Large intestine (tissue), 3 donors: ENCODE results near the gene ERO1B. TPM values are rescaled to one million over a fixed set of nuclear protein-coding genes. Genes with fewer than 3 reads are reported as not detected.
"Not testable (repeated sequence)": the region's sequence is repeated elsewhere in the genome, so short reads cannot be mapped to it uniquely, and the experiment has no call there.

Source experiments
- DNase-seq, 2 donors: peaks; one replicate each; pipeline versions ENCODE4 v3.0.0 to v3.0.0-alpha.2; 2013
- H3K27ac ChIP-seq: one replicate; pipeline ENCODE4 v1.5.1; 2013; ENCODE audit warnings: low read length
- H3K27me3 ChIP-seq: 2 replicates; pipeline ENCODE4 v1.6.1; 2013; ENCODE audit warnings: low read length; ENCODE audit not compliant: control insufficient read depth, insufficient read depth
- H3K36me3 ChIP-seq: 2 replicates; pipeline ENCODE4 v1.6.1; 2013; ENCODE audit warnings: low read length; ENCODE audit not compliant: control insufficient read depth, insufficient read depth
- H3K4me1 ChIP-seq: one replicate; pipeline ENCODE4 v1.6.1; 2013; ENCODE audit warnings: low read length; ENCODE audit not compliant: control insufficient read depth, insufficient read depth
- H3K4me3 ChIP-seq: one replicate; pipeline ENCODE4 v1.5.1; 2013; ENCODE audit warnings: low read length
- H3K9me3 ChIP-seq: one replicate; pipeline ENCODE4 v1.6.1; 2013; ENCODE audit warnings: mild to moderate bottlenecking, low read depth, low read length, moderate library complexity; ENCODE audit not compliant: control insufficient read depth
- WGBS: methylation state at CpG from one replicate; pipeline ENCODE4 v1.1.5; 2013; ENCODE audit warnings: low lambda C conversion rate; ENCODE audit not compliant: insufficient coverage; 5-methylcytosine and 5-hydroxymethylcytosine counted together
- polyA plus RNA-seq: library from polyadenylated mRNA; unstranded; fragments of 120-200 nt; gene quantifications from one replicate; pipeline ENCODE4 v1.2.1, GENCODE V29; 2013

Gene ERO1B
- polyA plus RNA-seq, 1 donor = 10.8 TPM

DNA sequence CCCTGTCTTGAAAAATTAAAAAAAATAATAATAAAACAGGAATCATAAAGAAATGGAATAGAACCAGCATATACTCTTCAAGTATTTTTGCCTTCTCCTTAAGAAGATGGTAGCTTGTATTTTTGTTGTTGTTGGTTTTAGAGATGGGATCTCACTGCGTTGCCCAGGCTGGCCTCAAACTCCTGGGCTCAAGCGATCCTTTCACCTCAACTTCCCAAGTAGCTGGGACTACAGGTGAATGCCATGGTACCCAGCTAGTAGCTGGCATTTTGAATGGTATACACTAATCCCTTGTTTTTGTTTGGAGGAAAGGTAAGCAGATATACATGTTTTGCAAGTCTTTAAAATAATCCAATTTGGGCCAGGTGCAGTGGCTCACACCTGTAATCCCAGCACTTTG lies 34.7 kb upstream of the ERO1B start:
- Histone ChIP-seq H3K4me3 (no peak overlapping the region), H3K27ac (no peak overlapping the region), H3K4me1 (no peaks in the 10 kb centered on the region), H3K9me3 (no peaks in the 10 kb centered on the region), H3K36me3 (no peaks in the 10 kb centered on the region), H3K27me3 (no peaks in the 10 kb centered on the region)
- DNase-seq = no peak
- no CpG with 5 or more reads among the region's 2 CpGs for WGBS

DNA sequence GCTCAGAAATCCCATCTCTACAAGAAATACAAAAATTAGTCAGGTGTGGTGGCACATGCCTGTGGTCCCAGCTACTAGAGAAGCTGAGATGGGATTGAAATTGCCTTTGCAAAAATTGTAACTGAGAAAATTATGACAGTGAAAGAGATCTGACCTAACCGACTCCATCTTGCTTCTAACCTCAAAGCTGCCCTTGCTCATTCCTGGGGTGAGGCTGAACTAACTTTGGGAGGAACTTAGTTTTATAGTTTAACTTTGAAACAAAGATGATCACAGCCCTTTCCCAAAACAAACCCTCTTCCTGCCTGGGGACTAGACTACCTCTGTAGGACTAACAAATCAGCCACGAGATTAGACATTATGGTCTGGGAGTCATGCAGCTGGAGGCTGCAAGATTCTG lies 33.8 kb upstream of the ERO1B start:
- Histone ChIP-seq H3K4me1 (no peaks in the 10 kb centered on the region), H3K4me3 (no peak overlapping the region), H3K27ac (no peak overlapping the region), H3K9me3 (no peaks in the 10 kb centered on the region), H3K27me3 (no peaks in the 10 kb centered on the region), H3K36me3 (no peaks in the 10 kb centered on the region)
- no peak for DNase-seq
- WGBS = no CpG with 5 or more reads among the region's 2 CpGs

DNA sequence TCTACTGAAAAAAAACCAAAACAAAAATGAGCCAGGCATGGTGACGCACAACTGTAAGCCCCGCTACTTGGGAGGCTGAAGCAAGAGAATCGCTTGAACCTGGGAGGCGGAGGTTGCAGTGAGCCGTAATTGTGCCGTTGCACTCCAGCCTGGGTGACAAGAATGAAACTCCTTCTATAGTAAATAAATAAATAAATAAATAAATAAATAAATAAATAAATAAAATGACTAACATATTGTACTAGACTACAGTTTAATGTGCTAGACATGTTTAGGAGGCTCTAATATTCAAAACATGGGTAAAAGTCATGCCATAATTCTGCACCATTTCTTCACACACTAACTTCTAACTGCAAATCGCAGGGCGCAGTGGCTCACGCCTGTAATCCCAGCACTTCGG lies 33.3 kb upstream of the ERO1B start:
- 100% methylated on average over 5 of the region's 10 CpGs for WGBS
- Histone ChIP-seq H3K27ac (no peak overlapping the region), H3K27me3 (no peaks in the 10 kb centered on the region), H3K9me3 (no peaks in the 10 kb centered on the region), H3K36me3 (no peaks in the 10 kb centered on the region), H3K4me3 (no peak overlapping the region), H3K4me1 (no peaks in the 10 kb centered on the region)
- DNase-seq = no peak

DNA sequence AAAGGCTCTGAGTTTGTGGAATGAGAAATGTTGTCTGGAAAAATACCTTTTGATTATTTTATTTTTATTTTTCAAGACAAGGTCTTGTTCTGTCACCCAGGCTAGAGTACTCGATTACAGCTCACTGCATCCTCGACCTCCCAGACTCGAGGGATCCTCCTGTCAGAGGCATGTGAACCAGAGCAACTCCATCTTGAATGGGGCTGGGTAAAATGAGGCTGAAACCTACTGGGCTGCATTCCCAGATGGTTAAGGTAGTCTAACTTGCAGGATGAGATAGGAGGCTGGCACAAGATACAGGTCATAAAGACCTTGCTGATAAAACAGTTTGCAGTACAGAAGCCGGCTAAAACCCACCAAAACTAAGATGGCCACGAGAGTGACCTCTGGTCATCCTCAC lies 32.3 kb upstream of the ERO1B start:
- not testable (repeated sequence) for H3K4me3 ChIP-seq, DNase-seq, H3K27ac ChIP-seq

GRCh38 chr1:236313427-236313826 lies 31.7 kb upstream of the ERO1B start:
- H3K36me3 ChIP-seq = no peaks in the 10 kb centered on the region
- DNase-seq = no peak
- H3K9me3 ChIP-seq = no peaks in the 10 kb centered on the region
- no peaks in the 10 kb centered on the region for H3K27me3 ChIP-seq
- H3K27ac ChIP-seq = no peak overlapping the region
- no CpG with 5 or more reads among the region's 2 CpGs for WGBS
- no peak overlapping the region for H3K4me3 ChIP-seq
- no peaks in the 10 kb centered on the region for H3K4me1 ChIP-seq

More for the DNA sequence above, 32.3 kb upstream of the ERO1B start:
- H3K4me1 ChIP-seq, H3K36me3 ChIP-seq, H3K9me3 ChIP-seq, H3K27me3 ChIP-seq: not testable (repeated sequence)
- WGBS = 100% methylated on average over 1 of the region's 5 CpGs

DNA sequence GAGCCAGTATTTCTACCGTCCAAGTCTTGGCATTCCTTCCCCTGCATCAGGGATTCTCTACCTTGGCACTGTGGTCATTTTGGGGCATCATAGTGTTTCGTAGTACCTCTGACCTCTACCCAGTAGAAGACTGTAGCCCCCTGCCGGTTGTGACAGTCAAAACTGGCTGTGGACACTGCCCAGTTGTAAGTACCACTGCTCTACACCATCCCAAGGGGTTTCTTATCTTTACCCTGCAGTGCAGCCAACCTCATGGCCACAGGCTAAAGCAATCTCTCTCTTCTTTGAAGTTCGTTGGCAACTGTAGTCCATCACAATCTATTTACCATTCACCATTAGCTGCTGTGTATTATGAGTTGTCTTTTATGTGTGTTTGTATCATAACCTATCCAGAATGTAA lies 29.3 kb upstream of the ERO1B start:
- WGBS = no CpG with 5 or more reads among the region's 4 CpGs

GRCh38 chr1:236308827-236309226 lies 27.1 kb upstream of the ERO1B start:
- DNase-seq = no peak
- Histone ChIP-seq H3K27ac (no peak overlapping the region), H3K27me3 (no peaks in the 10 kb centered on the region), H3K4me3 (no peak overlapping the region), H3K4me1 (no peaks in the 10 kb centered on the region), H3K36me3 (no peaks in the 10 kb centered on the region), H3K9me3 (no peaks in the 10 kb centered on the region)
- WGBS = 82% methylated on average over 2 of the region's 5 CpGs

More for the DNA sequence above, 29.3 kb upstream of the ERO1B start:
- H3K27me3 ChIP-seq = no peaks in the 10 kb centered on the region
- H3K4me1 ChIP-seq = no peaks in the 10 kb centered on the region
- H3K9me3 ChIP-seq = no peaks in the 10 kb centered on the region
- H3K27ac ChIP-seq = no peak overlapping the region
- H3K36me3 ChIP-seq = no peaks in the 10 kb centered on the region
- H3K4me3 ChIP-seq = no peak overlapping the region
- DNase-seq = no peak

GRCh38 chr1:236307435-236307834 lies 25.7 kb upstream of the ERO1B start:
- no peaks in the 10 kb centered on the region for H3K36me3 ChIP-seq
- H3K4me1 ChIP-seq = no peaks in the 10 kb centered on the region
- 100% methylated on average over 1 of the region's 6 CpGs for WGBS
- no peaks in the 10 kb centered on the region for H3K9me3 ChIP-seq
- no peaks in the 10 kb centered on the region for H3K27me3 ChIP-seq
- no peak for DNase-seq
- no peak overlapping the region for H3K4me3 ChIP-seq
- no peak overlapping the region for H3K27ac ChIP-seq

DNA sequence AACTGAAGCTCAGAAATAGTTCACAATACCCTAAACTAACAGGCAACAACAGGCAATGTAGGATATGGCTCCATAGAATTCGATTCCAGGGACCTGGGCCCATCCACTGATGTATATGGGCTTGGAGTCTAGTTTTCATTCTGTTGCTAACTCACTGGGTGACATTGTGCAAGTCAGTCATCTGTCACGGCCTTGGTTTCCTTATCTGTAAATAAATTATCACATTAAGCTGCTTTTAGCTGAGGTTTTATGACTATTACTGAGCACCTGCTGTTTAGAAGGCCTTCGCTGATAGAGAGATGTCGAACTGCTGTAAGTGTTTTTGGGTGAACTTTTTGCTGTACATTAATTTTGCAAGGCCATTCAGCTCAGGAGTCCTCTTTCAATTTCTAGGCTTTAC lies 22.9 kb upstream of the ERO1B start:
- Histone ChIP-seq H3K9me3 (no peaks in the 10 kb centered on the region), H3K4me1 (no peaks in the 10 kb centered on the region), H3K4me3 (no peak overlapping the region), H3K27ac (no peak overlapping the region), H3K36me3 (no peaks in the 10 kb centered on the region), H3K27me3 (no peaks in the 10 kb centered on the region)
- no peak for DNase-seq
- no CpG with 5 or more reads among the region's 4 CpGs for WGBS

DNA sequence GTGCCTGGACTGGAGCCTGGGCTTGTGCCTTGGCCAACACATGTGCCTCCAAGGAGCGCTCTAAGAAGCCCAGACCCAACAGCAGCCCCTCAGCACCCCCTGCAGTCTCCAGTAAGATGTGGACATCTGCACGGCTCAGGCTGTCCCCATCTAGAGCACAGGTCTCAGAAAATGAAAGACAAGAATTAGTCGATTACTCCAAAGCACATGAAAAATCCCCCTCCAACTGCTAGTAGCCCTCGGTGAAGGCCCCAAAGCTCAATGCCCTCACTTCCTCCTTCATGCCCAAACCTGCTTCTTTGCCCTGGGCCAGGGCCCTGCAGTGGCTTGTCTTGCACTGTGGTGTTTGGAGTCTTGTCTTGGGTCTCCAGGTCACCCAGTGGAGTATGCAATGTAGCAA lies 21.9 kb upstream of the ERO1B start:
- WGBS = no CpG with 5 or more reads among the region's 4 CpGs
- no peak overlapping the region for H3K27ac ChIP-seq
- no peaks in the 10 kb centered on the region for H3K27me3 ChIP-seq

DNA sequence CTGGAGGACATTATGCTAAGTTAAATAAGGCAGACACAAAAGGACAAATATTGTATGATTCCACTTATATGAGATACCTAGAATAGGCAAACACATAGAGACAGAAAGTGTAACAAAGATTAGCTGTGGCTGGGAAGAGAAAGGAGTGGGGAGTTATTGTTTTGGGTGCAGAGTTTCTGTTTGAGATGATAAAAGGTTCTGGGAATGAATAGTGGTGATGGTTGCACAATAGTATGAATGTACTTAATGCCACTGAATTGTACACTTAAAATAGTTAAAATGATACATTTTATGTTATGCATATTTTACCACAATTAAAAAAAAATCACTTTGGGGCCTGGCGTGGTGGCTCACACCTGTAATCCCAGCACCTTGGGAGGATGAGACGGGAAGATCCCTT lies 21.2 kb upstream of the ERO1B start:
- no CpG with 5 or more reads among the region's 2 CpGs for WGBS
- no peak for DNase-seq

More for the DNA sequence above, 21.9 kb upstream of the ERO1B start:
- H3K4me1 ChIP-seq = no peaks in the 10 kb centered on the region
- no peaks in the 10 kb centered on the region for H3K9me3 ChIP-seq
- H3K4me3 ChIP-seq = no peak overlapping the region
- no peak for DNase-seq
- H3K36me3 ChIP-seq = no peaks in the 10 kb centered on the region

More for the DNA sequence above, 21.2 kb upstream of the ERO1B start:
- H3K27ac ChIP-seq = no peak overlapping the region
- no peaks in the 10 kb centered on the region for H3K27me3 ChIP-seq
- no peaks in the 10 kb centered on the region for H3K4me1 ChIP-seq
- no peaks in the 10 kb centered on the region for H3K9me3 ChIP-seq
- no peak overlapping the region for H3K4me3 ChIP-seq
- H3K36me3 ChIP-seq = no peaks in the 10 kb centered on the region
